A673 (cell line): ENCODE data around the gene REN.

Experiments used
- EZH2 ChIP-seq: fragments of 200-600 bp; sonication (generic); IDR thresholded peaks from 2 replicates; pipeline ENCODE4 v1.6.1; 2017; ENCODE audit warnings: borderline replicate concordance, low read depth, mild to moderate bottlenecking, mixed read lengths, antibody characterized with exemption, low read length; ENCODE audit not compliant: poor library complexity, severe bottlenecking
- TF ChIP-seq, protein P1 (sequence below): fragments of 300-800, 200-600 bp; sonication (generic); conservative IDR thresholded peaks from 2 replicates; pipeline ENCODE4 v1.5.1; 2017; ENCODE audit warnings: low read depth, mild to moderate bottlenecking, antibody characterized with exemption, low read length, moderate library complexity, mixed read lengths

GRCh38 chr1:204161609-204162493 lies 4.3 kb downstream of the REN start:
- TF ChIP-seq, protein P1, sequence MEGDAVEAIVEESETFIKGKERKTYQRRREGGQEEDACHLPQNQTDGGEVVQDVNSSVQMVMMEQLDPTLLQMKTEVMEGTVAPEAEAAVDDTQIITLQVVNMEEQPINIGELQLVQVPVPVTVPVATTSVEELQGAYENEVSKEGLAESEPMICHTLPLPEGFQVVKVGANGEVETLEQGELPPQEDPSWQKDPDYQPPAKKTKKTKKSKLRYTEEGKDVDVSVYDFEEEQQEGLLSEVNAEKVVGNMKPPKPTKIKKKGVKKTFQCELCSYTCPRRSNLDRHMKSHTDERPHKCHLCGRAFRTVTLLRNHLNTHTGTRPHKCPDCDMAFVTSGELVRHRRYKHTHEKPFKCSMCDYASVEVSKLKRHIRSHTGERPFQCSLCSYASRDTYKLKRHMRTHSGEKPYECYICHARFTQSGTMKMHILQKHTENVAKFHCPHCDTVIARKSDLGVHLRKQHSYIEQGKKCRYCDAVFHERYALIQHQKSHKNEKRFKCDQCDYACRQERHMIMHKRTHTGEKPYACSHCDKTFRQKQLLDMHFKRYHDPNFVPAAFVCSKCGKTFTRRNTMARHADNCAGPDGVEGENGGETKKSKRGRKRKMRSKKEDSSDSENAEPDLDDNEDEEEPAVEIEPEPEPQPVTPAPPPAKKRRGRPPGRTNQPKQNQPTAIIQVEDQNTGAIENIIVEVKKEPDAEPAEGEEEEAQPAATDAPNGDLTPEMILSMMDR, result no peak
- TF ChIP-seq EZH2, result no peak
